ENCODE results near the gene ROBO3. TPM values are rescaled to one million over a fixed set of nuclear protein-coding genes. Genes with fewer than 3 reads are reported as not detected.

The ROBO3 gene
- total and polyA plus RNA-seq, 2 donors (not counting 3 experiments of a cell fraction or from before 2014, with no cell fraction given) = 27.1 to 65.4 TPM

GRCh38 chr11:124922831-124923230, 57.6 kb downstream of the ROBO3 start:
- H3K27me3 ChIP-seq (ENCODE audit: control insufficient read depth in 2 of 2, insufficient read depth in 2 of 2, low read length in 2 of 2) = no peaks in the 10 kb centered on the region
- H3K9ac ChIP-seq (replicated peaks; ENCODE audit: extremely low read depth, insufficient read depth, low read length) = no peak overlapping the region
- H2AFZ ChIP-seq (ENCODE audit: low read depth, low read length) = no peak overlapping the region
- H3K4me3 ChIP-seq (replicated peaks in 1 of 3; ENCODE audit: insufficient read depth in 1 of 3, low read depth in 1 of 3, low read length in 3 of 3) = no peak overlapping the region
- no peak overlapping the region for H3K4me2 ChIP-seq (ENCODE audit: insufficient read depth, low read length)
- H3K9me1 ChIP-seq (replicated peaks; ENCODE audit: control insufficient read depth, extremely low read depth, insufficient read depth, low read length) = no peaks in the 10 kb centered on the region
- POLR2A ChIA-PET = no interaction called here
- peaks cover 5% of the 10 kb centered on the region for H3K4me1 ChIP-seq (ENCODE audit: control insufficient read depth, extremely low read depth, insufficient read depth, low read length)
- no peak overlapping the region for H3K27ac ChIP-seq (ENCODE audit: insufficient read depth, low read depth, low read length)
- BruUV-seq (replicated peaks) = no TSS peak
- no peak for FAIRE-seq
- no peaks in the 10 kb centered on the region for H3K9me3 ChIP-seq (replicated peaks; ENCODE audit: control insufficient read depth, insufficient read depth, low read length)
- dilution Hi-C loops (cut with MboI; ENCODE audit: extremely low pct_ligation_motif_present, low sequenced_read_pairs) (no loop called here), intact Hi-C loops (cut with micrococcal nuclease) (no loop called here)
- TF ChIP-seq MAX (IDR thresholded peaks at IDR 0.05; ENCODE audit: insufficient read depth, insufficient read length) (no peak), EZH2 (IDR thresholded peaks at IDR 0.05; ENCODE audit: borderline replicate concordance, low read depth, low read length, severe bottlenecking) (no peak), FOS (IDR thresholded peaks at IDR 0.05; ENCODE audit: borderline replicate concordance, insufficient read depth, low read length) (no peak), JUN (IDR thresholded peaks at IDR 0.05; ENCODE audit: borderline replicate concordance, insufficient read depth, insufficient read length, low read depth) (no peak), CTCF (IDR thresholded peaks at IDR 0.05; ENCODE audit: extremely low read depth in 1 of 2, insufficient read depth in 1 of 2, low read depth in 1 of 2, low read length in 2 of 2) (no peak), POLR2A (IDR thresholded peaks at IDR 0.05; ENCODE audit: low read depth, low read length) (no peak), GATA2 (IDR thresholded peaks at IDR 0.05; ENCODE audit: insufficient read depth, insufficient read length, low read depth, low read length) (no peak)
- no peaks in the 10 kb centered on the region for H3K36me3 ChIP-seq (ENCODE audit: control insufficient read depth in 2 of 2, extremely low read depth in 1 of 2, insufficient read depth in 2 of 2, low read length in 2 of 2)
- no peaks in the 10 kb centered on the region for H3K79me2 ChIP-seq (ENCODE audit: control insufficient read depth, insufficient read depth, low read length)
- DNase-seq (ENCODE audit: low read depth, low spot score) = no peak
- no peaks in the 10 kb centered on the region for H4K20me1 ChIP-seq (replicated peaks; ENCODE audit: control insufficient read depth, extremely low read depth, insufficient read depth, low read length)
- CTCF ChIA-PET = interaction anchor here (1.2 kb wide), 1 partner anchor 21 kb away, joined by 3 read pairs; no protein-coding TSS in a partner anchor
